Neural progenitor cell (in vitro differentiated cells): ENCODE data around the gene FAM83E.

Experiments
- EZH2 ChIP-seq: fragments of 200-600 bp; sonication (generic); IDR thresholded peaks from 2 replicates; pipeline ENCODE4 v1.6.1; 2017; ENCODE audit warnings: antibody characterized with exemption, mild to moderate bottlenecking, moderate library complexity
- TF ChIP-seq, protein P1 (sequence below): fragments of 200-600 bp; sonication (generic); IDR thresholded peaks from 2 replicates; pipeline ENCODE4 v1.5.1; 2017; ENCODE audit warnings: antibody characterized with exemption, mild to moderate bottlenecking

DNA sequence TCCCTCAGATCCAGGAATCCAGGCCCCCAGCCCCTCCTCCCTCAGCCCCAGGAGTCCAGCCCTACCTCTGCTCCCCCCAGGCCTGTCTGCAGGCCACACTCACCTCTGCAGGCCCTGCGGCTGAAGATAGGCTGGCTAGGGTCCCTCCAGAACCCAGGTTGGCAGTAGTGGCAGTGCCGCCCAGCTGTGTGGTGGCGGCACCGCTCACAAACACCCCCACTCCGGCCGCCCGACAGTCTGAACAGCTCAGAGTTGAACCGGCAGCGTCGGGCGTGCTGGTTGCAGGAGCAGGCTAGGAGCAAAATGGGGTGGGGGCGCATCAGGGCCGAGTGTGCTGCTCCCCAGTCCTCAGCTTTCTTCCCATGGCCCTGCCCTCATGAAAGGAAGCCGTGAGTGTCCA lies 49.6 kb upstream of the FAM83E start:
- TF ChIP-seq, protein P1, sequence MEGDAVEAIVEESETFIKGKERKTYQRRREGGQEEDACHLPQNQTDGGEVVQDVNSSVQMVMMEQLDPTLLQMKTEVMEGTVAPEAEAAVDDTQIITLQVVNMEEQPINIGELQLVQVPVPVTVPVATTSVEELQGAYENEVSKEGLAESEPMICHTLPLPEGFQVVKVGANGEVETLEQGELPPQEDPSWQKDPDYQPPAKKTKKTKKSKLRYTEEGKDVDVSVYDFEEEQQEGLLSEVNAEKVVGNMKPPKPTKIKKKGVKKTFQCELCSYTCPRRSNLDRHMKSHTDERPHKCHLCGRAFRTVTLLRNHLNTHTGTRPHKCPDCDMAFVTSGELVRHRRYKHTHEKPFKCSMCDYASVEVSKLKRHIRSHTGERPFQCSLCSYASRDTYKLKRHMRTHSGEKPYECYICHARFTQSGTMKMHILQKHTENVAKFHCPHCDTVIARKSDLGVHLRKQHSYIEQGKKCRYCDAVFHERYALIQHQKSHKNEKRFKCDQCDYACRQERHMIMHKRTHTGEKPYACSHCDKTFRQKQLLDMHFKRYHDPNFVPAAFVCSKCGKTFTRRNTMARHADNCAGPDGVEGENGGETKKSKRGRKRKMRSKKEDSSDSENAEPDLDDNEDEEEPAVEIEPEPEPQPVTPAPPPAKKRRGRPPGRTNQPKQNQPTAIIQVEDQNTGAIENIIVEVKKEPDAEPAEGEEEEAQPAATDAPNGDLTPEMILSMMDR, result no peak
- TF ChIP-seq EZH2, result no peak
